Measurements from ENCODE around the gene TENM3.

TENM3 gene

GRCh38 chr4:182700362-182701160 is 457.4 kb downstream of the TENM3 start:
- FAIRE-seq = no peak

GRCh38 chr4:182704077-182704476 is 460.9 kb downstream of the TENM3 start:
- FAIRE-seq = no peak

GRCh38 chr4:182704948-182705347 is 461.7 kb downstream of the TENM3 start:
- FAIRE-seq = no peak

GRCh38 chr4:182705389-182705788 is 462.2 kb downstream of the TENM3 start:
- no peak for FAIRE-seq

- FAIRE-seq = no peak
Measured at GRCh38 chr4:182711211-182711610, 468.0 kb downstream of the TENM3 start.

GRCh38 chr4:182715548-182715947 is 472.3 kb downstream of the TENM3 start:
- FAIRE-seq = no peak

GRCh38 chr4:182716192-182716591 is 473.0 kb downstream of the TENM3 start:
- no peak for FAIRE-seq

- FAIRE-seq = no peak
Measured at GRCh38 chr4:182717788-182718583, 474.8 kb downstream of the TENM3 start.

GRCh38 chr4:182724414-182724813 is 481.2 kb downstream of the TENM3 start:
- FAIRE-seq = no peak

- FAIRE-seq = no peak
Measured at GRCh38 chr4:182729516-182729915, 486.3 kb downstream of the TENM3 start.

GRCh38 chr4:182730791-182731190 is 487.6 kb downstream of the TENM3 start:
- FAIRE-seq = no peak

- no peak for FAIRE-seq
Measured at GRCh38 chr4:182736207-182736606, 493.0 kb downstream of the TENM3 start.

GRCh38 chr4:182738283-182739047 is 495.3 kb downstream of the TENM3 start:
- FAIRE-seq = no peak

- FAIRE-seq = no peak
Measured at GRCh38 chr4:182740256-182740655, 497.1 kb downstream of the TENM3 start.

- no peak for FAIRE-seq
Measured at GRCh38 chr4:182741054-182741453, 497.9 kb downstream of the TENM3 start.

GRCh38 chr4:182741914-182742313 is 498.7 kb downstream of the TENM3 start:
- FAIRE-seq = no peak

GRCh38 chr4:182743815-182744214 is 500.6 kb downstream of the TENM3 start:
- no peak for FAIRE-seq

GRCh38 chr4:182745237-182745636 is 502.0 kb downstream of the TENM3 start:
- no peak for FAIRE-seq

- FAIRE-seq = no peak
Measured at GRCh38 chr4:182746876-182747275, 503.7 kb downstream of the TENM3 start.

GRCh38 chr4:182748283-182748682 is 505.1 kb downstream of the TENM3 start:
- no peak for FAIRE-seq

GRCh38 chr4:182748949-182749348 is 505.7 kb downstream of the TENM3 start:
- FAIRE-seq = no peak

GRCh38 chr4:182749667-182750167 is 506.5 kb downstream of the TENM3 start:
- FAIRE-seq = no peak

Measured in colon (tissue), 2 donors.